ENCODE data around the gene SLC48A1. TPM values are rescaled to one million over a fixed set of nuclear protein-coding genes. Genes with fewer than 3 reads are reported as not detected.
"Not testable (repeated sequence)": the region's sequence is repeated elsewhere in the genome, so short reads cannot be mapped to it uniquely, and the experiment has no call there.

SLC48A1 gene
- polyA plus RNA-seq, 1 donor (not counting 4 experiments of a cell fraction or from before 2014, with no cell fraction given), result 8.1 TPM

DNA sequence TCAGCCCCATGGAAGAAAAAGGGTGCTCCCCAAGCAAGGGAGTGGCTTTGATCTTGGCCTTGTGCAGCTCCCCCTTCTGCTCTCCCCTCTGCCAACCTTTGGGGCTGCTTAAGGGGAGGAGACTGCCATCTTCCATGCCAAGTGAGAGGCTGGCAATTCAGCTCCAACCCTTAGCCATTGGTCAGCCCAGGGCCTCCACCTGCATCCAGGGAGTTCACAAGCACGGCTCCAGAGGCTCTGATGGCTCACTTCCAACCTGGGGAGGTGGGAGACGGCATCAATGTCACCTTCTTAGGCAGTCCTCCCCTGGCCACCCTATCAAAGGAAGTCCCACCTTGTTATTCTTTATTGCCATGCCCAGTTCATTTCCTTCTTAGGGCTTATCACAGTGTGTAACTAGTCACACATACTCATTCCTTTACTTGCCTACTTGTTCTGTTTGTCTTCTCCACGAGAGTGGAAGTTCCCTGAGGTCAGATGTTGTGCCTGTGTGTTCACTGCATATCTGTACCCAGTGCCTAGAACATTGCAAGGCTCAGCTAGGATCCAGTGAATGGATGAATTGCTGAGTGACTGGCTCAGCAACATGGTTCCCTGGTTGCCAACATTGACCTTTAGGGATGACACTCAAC is 41.6 kb downstream of the SLC48A1 start:
- Histone ChIP-seq H3K79me2 (ENCODE audit: control insufficient read depth, insufficient read depth, low read length) (peaks cover 94% of the 10 kb centered on the region), H3K9ac (ENCODE audit: control insufficient read depth, extremely low read depth, insufficient read depth, low read length) (no peak overlapping the region), H3K4me1 (ENCODE audit: control insufficient read depth, extremely low read depth, insufficient read depth, low read length) (peaks cover 65% of the 10 kb centered on the region), H3K36me3 (ENCODE audit: control insufficient read depth in 2 of 2, extremely low read depth in 1 of 2, insufficient read depth in 2 of 2, low read length in 2 of 2) (peaks cover 6 to 27% of the 10 kb centered on the region in 2 experiments), H2AFZ (ENCODE audit: control insufficient read depth, low read length) (no peak overlapping the region), H3K4me3 (ENCODE audit: control insufficient read depth in 2 of 3, extremely low read depth in 1 of 3, insufficient read depth in 2 of 3, low read depth in 1 of 3, low read length in 3 of 3) (no peak overlapping the region), H3K27me3 (ENCODE audit: control insufficient read depth, extremely low read depth, insufficient read depth, low read length) (no peaks in the 10 kb centered on the region), H3K27ac (ENCODE audit: control insufficient read depth, insufficient read depth, low read length) (no peak overlapping the region), H3K4me2 (ENCODE audit: control insufficient read depth, extremely low read depth, insufficient read depth, low read depth, low read length) (no peak overlapping the region), H4K20me1 (ENCODE audit: control insufficient read depth, extremely low read depth, insufficient read depth, low read length) (peaks cover 7% of the 10 kb centered on the region), H3K9me1 (ENCODE audit: control insufficient read depth, extremely low read depth, insufficient read depth, low read length) (peaks cover 19% of the 10 kb centered on the region), H3K9me3 (ENCODE audit: control insufficient read depth, low read depth, low read length) (no peaks in the 10 kb centered on the region)
- dilution Hi-C loops (cut with MboI; ENCODE audit: extremely low pct_ligation_motif_present, low sequenced_read_pairs), result no loop called here
- TF ChIP-seq, protein P1, sequence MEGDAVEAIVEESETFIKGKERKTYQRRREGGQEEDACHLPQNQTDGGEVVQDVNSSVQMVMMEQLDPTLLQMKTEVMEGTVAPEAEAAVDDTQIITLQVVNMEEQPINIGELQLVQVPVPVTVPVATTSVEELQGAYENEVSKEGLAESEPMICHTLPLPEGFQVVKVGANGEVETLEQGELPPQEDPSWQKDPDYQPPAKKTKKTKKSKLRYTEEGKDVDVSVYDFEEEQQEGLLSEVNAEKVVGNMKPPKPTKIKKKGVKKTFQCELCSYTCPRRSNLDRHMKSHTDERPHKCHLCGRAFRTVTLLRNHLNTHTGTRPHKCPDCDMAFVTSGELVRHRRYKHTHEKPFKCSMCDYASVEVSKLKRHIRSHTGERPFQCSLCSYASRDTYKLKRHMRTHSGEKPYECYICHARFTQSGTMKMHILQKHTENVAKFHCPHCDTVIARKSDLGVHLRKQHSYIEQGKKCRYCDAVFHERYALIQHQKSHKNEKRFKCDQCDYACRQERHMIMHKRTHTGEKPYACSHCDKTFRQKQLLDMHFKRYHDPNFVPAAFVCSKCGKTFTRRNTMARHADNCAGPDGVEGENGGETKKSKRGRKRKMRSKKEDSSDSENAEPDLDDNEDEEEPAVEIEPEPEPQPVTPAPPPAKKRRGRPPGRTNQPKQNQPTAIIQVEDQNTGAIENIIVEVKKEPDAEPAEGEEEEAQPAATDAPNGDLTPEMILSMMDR (optimal IDR thresholded peaks at IDR 0.05 in 1 of 3, IDR thresholded peaks at IDR 0.05 in 1 of 3, conservative IDR thresholded peaks at IDR 0.05 in 1 of 3; ENCODE audit: extremely low read depth in 1 of 3, insufficient read depth in 2 of 3, low read length in 3 of 3), result no peak
- TF ChIP-seq EZH2 (IDR thresholded peaks at IDR 0.05; ENCODE audit: low read length), result no peak
- no peak for FAIRE-seq
- DNase-seq (ENCODE audit: low read depth, low spot score), result no peak

DNA sequence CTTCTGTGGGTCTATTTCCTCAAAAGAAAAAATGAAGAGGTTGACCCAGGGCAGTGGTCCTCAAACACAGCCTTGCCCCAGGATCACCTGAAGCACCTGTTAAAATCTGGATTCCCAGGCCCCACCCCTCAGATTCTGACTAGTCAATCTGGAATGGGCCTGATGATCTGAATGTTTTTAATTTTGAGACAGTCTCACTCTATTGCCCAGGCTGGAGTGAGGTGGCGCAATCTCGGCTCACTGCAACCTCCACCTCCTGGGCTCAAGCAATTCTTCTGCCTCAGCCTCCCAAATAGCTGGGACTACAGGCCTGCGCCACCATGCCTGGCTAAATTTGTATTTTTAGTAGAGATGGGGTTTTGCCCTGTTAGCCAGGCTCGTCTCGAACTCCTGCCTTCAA is 42.4 kb downstream of the SLC48A1 start:
- H4K20me1 ChIP-seq (ENCODE audit: control insufficient read depth, extremely low read depth, insufficient read depth, low read length); FAIRE-seq; H3K27me3 ChIP-seq (ENCODE audit: control insufficient read depth, extremely low read depth, insufficient read depth, low read length); H3K9me3 ChIP-seq (ENCODE audit: control insufficient read depth, low read depth, low read length); DNase-seq (ENCODE audit: low read depth, low spot score); H2AFZ ChIP-seq (ENCODE audit: control insufficient read depth, low read length); H3K4me2 ChIP-seq (ENCODE audit: control insufficient read depth, extremely low read depth, insufficient read depth, low read depth, low read length); H3K4me3 ChIP-seq (ENCODE audit: control insufficient read depth in 2 of 3, extremely low read depth in 1 of 3, insufficient read depth in 2 of 3, low read depth in 1 of 3, low read length in 3 of 3); dilution Hi-C loops (cut with MboI; ENCODE audit: extremely low pct_ligation_motif_present, low sequenced_read_pairs); H3K27ac ChIP-seq (ENCODE audit: control insufficient read depth, insufficient read depth, low read length); H3K9ac ChIP-seq (ENCODE audit: control insufficient read depth, extremely low read depth, insufficient read depth, low read length): not testable (repeated sequence)
- Histone ChIP-seq H3K79me2 (ENCODE audit: control insufficient read depth, insufficient read depth, low read length) (peaks cover 93% of the 10 kb centered on the region), H3K4me1 (ENCODE audit: control insufficient read depth, extremely low read depth, insufficient read depth, low read length) (peaks cover 60% of the 10 kb centered on the region), H3K36me3 (ENCODE audit: control insufficient read depth in 2 of 2, extremely low read depth in 1 of 2, insufficient read depth in 2 of 2, low read length in 2 of 2) (peaks cover 4 to 27% of the 10 kb centered on the region in 2 experiments), H3K9me1 (ENCODE audit: control insufficient read depth, extremely low read depth, insufficient read depth, low read length) (peaks cover 19% of the 10 kb centered on the region)
